ENCODE measurements around the gene ISOC1.

ISOC1 gene

GRCh38 chr5:129096382-129096991 lies 1.9 kb downstream of the ISOC1 start:
- DNase-seq = no peak

- no peak for DNase-seq
Observed at GRCh38 chr5:129097498-129098296, 3.1 kb downstream of the ISOC1 start.

- DNase-seq = no peak
Observed at GRCh38 chr5:129098488-129099183, 4.1 kb downstream of the ISOC1 start.

- no peak for DNase-seq
Observed at GRCh38 chr5:129099184-129099569, 4.6 kb downstream of the ISOC1 start.

GRCh38 chr5:129101794-129102193 lies 7.2 kb downstream of the ISOC1 start:
- DNase-seq = no peak

- no peak for DNase-seq
Observed at GRCh38 chr5:129103397-129103796, 8.8 kb downstream of the ISOC1 start.

- no peak for DNase-seq
Observed at GRCh38 chr5:129104915-129105455, 10.4 kb downstream of the ISOC1 start.

GRCh38 chr5:129107637-129108036 lies 13.1 kb downstream of the ISOC1 start:
- no peak for DNase-seq

- DNase-seq = no peak
Observed at GRCh38 chr5:129110742-129111141, 16.2 kb downstream of the ISOC1 start.

- DNase-seq = no peak
Observed at GRCh38 chr5:129111351-129111750, 16.8 kb downstream of the ISOC1 start.

GRCh38 chr5:129112295-129112694 lies 17.7 kb downstream of the ISOC1 start:
- DNase-seq = no peak

- no peak for DNase-seq
Observed at GRCh38 chr5:129113867-129114266, 19.3 kb downstream of the ISOC1 start.

- DNase-seq = no peak
Observed at GRCh38 chr5:129114539-129115193, 20.1 kb downstream of the ISOC1 start.

GRCh38 chr5:129115680-129116079 lies 21.1 kb downstream of the ISOC1 start:
- no peak for DNase-seq

GRCh38 chr5:129116797-129117196 lies 22.2 kb downstream of the ISOC1 start:
- DNase-seq = no peak

- no peak for DNase-seq
Observed at GRCh38 chr5:129118405-129118804, 23.9 kb downstream of the ISOC1 start.

GRCh38 chr5:129118826-129119225 lies 24.3 kb downstream of the ISOC1 start:
- no peak for DNase-seq

GRCh38 chr5:129120158-129120581 lies 25.6 kb downstream of the ISOC1 start:
- no peak for DNase-seq

- no peak for DNase-seq
Observed at GRCh38 chr5:129122560-129122959, 28.0 kb downstream of the ISOC1 start.

- no peak for DNase-seq
Observed at GRCh38 chr5:129124608-129125007, 30.1 kb downstream of the ISOC1 start.

GRCh38 chr5:129125819-129126218 lies 31.3 kb downstream of the ISOC1 start:
- no peak for DNase-seq

GRCh38 chr5:129133553-129133952 lies 39.0 kb downstream of the ISOC1 start:
- DNase-seq = no peak

- no peak for DNase-seq
Observed at GRCh38 chr5:129135633-129136032, 41.1 kb downstream of the ISOC1 start.

Measured in effector CD8-positive, alpha-beta T cell (primary cell).